SKM-1 treated with dmso at 0.1 percent for 144 hours (cell line): ENCODE results near the gene BMP15.

Source experiments
- DNase-seq: peaks from one replicate; lab custom pipeline; 2025; ENCODE audit not compliant: unreplicated experiment; lab: John Stamatoyannopoulos, UW

The BMP15 gene

DNA sequence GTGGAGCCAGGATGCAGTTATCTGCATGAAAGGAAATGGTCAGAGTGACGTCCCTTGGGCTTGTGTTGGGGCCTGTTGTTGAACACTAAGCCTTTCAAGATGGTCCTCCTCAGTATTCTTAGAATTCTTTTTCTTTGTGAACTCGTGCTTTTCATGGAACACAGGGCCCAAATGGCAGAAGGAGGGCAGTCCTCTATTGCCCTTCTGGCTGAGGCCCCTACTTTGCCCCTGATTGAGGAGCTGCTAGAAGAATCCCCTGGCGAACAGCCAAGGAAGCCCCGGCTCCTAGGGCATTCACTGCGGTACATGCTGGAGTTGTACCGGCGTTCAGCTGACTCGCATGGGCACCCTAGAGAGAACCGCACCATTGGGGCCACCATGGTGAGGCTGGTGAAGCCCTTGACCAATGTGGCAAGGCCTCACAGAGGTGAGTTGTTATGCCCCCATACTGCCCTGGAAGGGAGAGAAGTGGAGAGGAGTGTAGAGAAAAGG is at the start of gene BMP15:
BMP15 (plus strand) TSS at position 51 of the 492 bp plus-strand sequence; CDS start at position 100, 49 bp downstream.
- no peak for DNase-seq

DNA sequence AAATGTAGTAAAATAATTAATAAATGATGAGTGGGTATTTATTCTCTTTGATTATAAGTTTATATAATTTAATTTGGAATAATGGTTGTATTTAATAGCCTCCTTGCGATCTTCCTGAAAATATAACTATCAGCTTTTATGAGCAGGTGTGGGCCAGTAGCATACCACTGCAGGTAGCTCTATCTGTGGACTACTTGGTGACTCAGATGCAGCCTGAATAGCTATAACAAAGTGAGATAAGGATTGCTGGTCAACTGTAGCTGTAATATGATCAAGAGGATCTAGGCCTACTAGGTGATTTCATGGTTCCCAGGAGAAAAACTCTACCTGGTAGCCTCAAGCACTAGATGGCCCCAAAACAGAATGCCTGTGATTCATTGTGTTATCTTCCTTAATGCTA is 47.1 kb upstream of the BMP15 start:
- DNase-seq, result no peak

DNA sequence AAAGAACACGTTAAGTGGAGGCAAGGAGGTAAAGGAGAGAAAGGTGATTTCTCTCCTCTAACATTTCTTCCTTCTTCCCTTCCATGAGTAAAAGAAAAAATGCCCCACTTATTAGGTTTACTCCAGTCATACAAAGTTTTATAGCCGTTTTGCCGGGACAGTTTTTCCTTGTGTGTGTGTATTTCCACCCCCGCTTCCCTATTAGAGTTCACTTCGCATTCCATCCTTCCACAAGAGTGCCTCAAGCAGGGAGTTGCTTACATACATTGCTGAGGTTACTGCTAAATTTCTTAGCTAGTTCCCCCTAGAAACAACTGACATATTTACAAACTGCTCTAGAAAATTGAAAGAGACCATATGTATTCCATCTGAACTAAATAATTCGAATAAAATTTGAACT is 45.2 kb upstream of the BMP15 start:
- DNase-seq, result no peak

DNA sequence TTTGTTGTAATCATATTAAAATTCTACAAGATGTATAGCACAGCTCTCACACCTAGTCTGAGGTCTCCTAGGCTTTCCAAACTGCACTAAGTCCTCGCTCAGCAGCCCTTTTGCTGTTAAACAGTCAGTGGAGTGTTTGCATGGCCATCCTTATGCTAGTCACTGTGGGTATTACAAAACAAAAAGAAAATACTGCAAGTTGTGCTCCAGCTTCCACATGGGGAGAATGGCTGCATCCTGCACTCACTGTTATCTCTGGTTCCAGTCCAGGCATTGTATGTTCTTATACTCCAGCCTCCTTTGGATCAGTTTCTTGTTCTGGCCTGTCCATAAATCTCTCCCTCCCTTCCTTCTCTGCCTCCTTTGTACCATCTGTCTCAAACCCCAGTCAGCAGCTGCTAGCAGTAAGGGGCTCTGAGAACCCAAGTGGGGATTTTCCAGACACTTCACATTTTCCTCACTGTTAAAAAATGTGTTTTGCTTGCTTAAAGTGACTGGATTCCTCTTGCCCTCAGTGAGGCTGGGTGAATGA is 38.5 kb upstream of the BMP15 start:
- DNase-seq, result no peak

DNA sequence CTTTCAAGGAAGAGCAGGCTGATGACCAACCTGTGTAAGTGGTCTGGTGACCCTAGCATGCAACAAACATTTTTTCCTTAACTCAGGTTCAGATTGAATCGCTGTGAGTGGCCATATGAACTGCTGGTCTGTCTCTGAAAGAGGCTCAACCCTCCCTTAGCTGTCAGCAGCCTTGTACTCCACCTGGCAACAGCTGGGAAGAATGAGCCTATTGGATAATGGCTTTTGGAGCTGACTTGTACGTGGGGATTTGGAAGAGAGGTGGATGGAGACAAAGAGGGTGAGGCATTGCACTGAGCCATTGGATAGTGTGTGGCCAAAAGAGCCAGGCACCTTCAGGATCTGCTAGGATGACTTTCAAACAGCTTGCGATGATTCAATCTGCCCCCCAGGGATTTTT is 35.7 kb upstream of the BMP15 start:
- no peak for DNase-seq

DNA sequence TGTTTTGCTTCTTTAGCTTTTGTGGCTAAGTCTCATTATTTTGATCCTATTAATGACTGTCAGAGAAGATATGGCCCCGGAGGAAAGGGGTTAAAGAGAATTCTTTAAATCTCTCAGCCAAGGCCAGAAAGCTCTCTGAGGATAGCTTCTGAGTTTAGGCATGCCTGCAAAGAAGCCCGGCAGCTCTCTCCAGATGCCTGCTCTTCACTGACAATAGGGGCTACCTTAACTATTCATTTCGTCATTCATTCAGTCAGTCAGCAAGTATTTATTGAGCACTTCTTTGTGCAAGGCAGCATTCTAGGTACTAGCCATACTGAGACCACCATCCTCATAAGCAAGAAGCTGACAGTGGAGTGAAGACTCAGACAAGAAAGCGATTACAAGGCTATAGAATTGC is 34.0 kb upstream of the BMP15 start:
- DNase-seq, result no peak

DNA sequence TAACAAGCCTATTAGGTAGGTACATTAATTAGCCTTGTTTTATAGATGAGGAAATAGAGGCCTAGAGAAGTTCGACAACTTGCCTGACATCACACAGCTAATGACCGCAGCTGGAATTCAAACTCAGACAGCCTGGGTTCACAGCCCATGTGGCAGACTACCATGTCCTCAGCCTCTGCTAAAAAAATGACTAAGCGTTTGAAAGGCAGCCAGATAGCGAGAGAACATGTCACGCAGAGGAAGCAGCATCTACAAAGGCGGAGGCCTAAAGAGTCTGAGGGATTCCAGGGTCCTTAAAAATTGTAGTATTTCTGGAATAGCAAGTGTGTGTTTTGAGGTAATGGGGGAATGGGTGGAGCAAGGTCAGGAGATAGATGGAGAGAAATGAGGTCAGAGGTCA is 33.2 kb upstream of the BMP15 start:
- DNase-seq, result no peak

DNA sequence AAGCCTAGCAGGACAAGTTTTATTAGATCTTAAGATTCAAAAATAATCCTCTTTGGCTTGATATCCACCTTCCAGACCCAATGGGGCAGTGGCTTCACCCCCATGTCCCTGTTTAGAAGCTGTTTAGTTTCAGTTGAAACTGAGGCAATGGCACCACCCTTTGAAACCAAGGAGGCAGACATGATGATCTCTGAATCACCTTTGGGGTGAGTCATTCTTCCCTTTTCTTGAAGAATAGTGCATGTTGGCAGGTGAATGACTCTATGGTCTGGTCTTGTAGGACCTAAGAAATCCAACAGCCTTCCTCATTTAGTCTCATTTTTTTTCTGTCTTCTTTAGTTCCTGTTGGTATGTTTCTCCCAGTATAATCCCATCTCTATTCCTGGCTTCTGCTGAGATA is 29.5 kb upstream of the BMP15 start:
- DNase-seq, result no peak

DNA sequence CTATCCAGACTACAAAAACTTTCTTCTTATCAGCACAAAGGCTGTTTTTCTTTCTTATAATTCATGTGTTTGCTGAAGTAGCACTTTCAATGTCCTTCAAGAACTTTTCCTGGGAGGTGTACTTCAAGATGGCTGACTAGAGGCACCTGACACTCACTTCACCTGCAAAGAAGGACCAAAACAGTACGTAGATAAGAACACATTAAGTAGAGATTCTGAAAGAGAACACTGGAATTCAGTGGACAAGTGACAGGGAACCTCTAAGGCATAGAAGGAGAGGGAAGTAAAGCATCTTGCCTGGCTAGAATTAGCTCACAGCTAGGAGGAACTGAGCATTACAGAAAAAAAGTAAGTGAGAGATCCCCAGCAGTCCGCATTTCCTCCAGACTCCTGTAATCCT is 21.7 kb upstream of the BMP15 start:
- DNase-seq, result no peak

DNA sequence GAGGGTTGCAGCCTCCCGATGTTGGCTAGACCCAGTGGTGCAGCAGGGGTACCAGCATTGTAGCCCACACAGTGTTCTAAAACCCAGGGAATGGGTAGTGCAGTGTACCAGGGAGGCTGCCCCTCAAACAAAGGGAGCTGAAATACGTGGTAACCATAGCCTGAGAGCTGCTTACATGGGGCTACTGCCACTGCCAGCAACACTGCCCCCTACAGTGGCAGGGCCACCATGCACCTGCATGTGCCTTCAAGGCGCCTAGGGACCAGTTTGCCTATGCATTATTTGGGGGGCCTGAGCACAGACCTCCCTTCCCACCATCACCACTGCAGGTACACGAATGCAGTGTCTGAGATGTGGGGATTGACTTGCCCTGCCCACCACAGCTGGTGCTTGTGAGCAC is 21.0 kb upstream of the BMP15 start:
- no peak for DNase-seq

DNA sequence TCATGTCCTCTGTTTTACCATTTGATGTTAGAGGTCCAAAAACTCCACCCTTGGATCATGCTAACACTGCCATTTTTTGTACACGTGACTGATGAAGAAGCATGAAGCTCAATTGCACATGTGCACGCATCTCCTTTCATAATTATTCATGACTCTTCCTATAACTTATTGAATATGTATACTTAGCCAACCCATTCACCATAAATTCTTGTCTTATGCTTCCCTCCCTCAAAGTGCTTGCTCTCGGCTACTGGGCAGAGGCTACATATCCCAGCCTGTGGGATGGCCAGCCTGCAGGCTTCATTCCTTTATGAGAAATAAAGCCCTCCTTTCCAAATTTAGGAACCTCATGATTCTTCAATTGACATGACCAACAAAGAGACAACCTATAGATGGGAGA is 17.5 kb upstream of the BMP15 start:
- no peak for DNase-seq

DNA sequence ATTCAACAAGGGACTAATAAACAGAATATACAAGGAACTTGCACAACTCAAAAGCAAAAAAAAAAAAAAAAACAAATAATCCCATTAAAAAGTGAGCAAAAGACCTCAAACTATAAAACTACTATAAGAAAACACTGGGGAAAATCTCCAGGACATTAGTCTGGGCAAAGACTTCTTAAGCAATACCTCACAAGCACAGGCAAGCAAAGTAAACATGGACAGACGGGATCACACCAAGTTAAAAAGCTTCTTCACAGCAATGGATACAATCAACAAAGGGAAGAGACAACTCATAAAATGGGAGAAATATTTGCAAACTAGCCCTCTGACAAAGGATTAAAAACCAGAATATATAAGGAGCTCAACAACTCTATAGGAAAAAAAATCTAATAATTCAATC is 17.1 kb upstream of the BMP15 start:
- no peak for DNase-seq

DNA sequence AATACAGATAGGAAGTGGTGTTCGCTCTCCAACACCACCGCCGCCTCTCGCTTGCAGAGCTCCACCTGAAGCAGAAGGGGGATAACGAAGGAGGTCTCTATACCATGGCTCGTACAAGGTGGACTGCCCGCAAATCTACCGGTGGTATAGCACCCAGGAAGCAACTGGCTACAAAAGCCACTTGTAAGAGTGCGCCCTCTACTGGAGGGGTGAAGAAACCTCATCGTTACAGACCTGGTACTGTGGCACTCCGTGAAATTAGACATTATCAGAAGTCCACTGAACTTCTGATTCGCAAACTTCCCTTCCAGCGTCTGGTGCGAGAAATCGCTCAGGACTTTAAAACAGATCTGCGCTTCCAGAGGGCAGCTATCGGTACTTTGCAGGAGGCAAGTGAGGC is 5.2 kb upstream of the BMP15 start:
- no peak for DNase-seq

DNA sequence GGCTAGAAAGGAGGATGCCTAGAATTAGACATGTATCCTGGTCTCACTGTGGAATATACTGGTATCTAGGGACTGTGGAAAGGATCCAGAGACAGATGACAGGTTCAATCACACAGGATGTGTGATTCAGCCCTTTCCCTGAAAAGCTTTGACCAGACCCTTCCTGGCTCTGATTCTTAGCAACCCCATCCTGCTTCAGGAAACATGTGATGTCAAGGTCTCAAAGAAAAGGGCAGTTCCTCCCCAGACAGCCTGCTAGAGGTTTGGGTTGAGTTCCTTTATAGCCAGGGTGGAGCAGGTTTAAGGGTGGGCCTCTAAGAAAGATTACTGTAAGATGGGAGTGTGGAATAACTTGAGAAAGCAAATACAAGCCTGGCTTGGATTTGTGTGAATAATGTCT is 3.0 kb downstream of the BMP15 start:
- no peak for DNase-seq

DNA sequence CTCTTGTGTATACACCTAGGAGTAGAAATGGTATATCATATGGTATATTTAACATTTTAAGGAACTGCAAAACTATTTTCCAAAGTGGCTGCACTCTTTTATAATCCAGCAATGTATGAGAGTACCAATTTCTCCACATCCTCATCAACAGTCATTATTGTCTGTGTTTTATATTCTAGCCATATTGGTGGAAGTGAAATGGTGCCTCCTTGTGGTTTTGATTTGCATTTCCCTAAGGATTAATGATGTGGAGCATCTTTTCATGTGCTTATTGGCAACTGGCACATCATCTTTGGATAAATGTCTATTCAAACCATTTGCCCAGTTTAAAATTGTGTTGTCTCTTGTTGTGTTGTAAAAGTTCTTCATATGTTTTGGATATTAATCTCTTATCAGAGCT is 9.6 kb downstream of the BMP15 start:
- no peak for DNase-seq

DNA sequence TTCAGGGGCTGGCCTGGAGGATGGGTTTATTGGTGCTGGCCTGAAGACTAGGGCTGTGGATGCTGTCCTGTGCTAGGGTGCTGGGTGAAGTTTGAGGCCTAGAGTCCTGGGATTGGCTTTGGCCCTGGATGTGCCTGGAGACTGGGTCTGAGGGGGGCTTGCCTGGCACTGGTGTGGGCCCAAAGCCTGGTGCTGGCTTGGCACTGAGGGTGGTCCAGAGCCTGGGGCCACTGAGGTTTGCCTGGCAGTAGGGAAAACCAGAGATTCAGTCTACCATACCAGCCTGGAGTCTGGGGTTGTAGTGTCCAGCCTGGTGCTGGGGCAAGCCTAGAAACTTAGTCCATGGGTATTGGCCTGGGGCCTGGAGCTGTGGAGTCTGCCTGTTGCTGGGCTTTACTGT is 16.6 kb downstream of the BMP15 start:
- no peak for DNase-seq

DNA sequence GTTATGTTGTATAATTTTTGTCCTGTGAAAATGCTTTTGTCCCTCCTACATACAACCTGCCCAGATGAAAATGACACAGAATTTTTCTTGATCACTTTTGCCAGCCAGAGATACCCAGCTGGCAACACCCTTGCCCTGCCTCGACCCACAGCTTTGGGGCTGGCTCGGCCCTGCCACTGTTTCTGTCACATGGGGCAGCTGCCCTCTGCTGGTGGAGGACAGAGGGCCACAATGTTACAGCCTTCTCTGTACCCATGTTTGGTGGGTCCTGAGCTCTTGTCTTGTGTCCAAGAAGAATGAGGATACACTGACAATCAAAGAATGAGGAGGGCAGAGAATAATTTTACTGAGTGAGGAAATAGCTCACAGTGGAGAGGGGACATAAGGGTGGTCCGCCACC is 31.1 kb downstream of the BMP15 start:
- DNase-seq, result no peak

DNA sequence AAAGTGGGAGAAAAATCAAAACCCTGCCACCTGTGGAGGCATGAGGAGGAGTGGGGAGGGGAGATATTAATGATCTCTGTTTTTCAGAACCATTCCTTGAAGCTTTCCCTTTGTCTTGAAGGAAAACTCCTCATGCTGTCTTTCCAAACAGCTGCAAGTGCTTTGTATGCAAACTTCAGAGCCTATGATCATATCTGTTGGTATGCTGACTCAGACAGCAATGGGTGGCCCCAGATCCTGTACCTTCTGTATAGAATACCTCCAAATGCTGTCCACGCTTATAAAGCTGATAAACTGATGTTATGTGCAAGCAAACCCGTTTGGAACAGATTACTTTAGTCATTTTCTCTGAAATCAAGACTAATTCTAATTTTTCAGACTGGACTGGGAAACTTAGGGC is 31.9 kb downstream of the BMP15 start:
- no peak for DNase-seq

DNA sequence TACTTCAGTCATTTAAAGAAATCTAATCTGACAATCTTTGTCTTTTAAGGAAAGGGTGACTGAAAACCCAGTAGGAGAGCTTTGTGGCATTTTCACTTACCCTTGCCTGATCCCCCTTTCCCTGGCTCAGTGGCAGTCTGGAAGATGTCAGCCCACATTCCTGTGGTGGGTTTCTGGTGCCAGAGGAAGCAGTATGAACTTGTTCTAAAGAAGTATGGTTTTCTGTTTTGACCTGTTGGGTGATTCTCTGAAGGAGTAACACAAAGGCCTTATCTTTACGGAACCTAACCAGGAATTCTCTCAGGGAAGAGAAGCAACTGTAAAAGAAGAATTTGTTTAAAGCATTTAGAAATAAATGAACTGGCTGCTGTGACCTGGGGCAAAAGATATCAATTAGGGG is 41.9 kb downstream of the BMP15 start:
- no peak for DNase-seq

DNA sequence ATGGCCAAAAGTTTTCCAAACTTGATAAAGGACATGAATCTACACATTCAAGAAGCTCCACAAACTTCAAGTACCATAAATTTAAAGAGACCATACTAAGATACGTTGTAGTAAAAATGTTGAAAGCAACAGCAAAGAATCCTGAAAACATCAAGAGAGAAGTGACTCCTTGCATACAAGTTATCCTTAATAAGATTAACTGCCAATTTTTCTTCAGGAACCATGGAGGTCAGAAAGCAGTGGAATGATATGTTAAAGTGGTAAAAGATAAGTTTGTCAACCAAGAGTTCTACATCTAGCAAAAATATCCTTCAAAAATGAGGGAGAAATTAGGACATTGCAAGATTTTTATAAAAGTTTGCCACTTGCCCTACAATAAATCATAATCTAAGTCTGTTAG is 43.3 kb downstream of the BMP15 start:
- no peak for DNase-seq

DNA sequence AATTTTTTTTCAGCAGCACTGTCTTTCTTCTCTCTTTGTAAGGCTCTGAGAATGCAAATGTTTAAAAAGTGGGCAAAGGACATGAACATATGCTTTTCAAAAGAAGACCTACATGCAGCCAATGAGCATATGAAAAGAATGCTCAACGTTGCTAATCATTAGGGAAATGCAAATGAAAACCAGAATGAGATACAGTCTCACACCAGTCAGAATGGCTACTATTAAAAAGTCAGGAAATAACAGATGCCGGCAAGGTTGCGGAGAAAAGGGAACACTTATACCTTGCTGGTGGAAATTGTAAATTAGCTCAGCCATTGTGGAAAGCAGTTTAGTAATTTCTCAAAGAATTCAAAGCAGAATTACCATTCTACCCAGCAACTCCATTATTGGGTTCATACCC is 51.6 kb downstream of the BMP15 start:
- no peak for DNase-seq

DNA sequence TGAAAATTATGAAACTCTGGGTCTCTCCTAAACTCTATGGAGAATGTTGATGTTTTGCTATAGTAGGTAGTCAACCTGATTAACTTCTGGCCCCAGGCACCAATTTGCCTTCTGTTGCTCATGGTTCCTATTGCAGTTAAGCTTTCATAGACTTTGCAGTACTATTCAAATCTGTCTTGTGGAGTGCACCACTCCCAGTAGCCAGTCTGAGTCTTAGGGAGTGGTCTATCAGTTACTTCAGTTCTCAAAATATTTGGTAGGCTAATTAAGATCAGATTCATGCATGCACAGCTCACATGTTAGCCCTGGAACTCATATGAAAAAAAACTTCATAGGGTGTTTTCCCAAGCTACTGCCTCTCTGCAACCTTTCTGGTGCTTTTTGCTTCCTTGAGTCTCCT is 53.3 kb downstream of the BMP15 start:
- no peak for DNase-seq
